Measurements from ENCODE around the gene SYNPR.

SYNPR gene

DNA sequence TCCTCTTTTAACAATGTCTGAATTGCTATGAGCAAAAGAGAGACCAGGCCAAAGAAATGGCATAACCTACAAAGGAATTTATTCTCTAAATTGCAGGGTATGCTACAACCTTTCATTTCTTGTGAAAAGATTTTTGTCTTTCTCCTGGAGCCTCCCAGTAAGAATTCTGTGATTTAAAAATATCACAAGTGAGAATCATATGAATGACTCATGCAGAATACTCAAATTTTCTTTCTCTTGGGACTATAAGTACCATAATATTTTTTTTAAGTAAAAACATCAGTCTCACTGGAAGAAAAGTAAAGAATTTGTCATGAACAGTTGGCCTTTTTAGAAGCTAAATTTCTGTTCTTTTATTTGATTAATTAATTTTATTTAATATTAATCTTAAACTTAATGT, 26.3 kb downstream of the SYNPR start:
- DNase-seq (ENCODE audit: low spot score), result no peak

DNA sequence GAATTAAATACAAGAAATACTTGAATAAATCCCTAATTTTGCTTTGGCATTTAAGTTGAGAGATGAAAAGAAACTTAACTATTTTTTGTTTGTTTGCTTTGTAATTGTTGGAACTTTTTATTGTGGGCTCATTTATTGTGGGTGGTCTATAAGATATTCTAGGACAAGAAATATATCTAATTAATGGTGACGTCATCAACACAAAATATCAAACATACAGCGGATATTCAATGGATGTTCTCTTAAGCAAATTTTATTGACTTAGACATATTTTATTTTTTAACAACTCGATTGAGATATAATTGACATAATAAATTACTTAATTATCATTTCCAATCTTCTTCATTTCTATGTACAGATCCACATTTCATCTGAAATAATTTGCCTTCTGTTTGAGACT, 30.0 kb downstream of the SYNPR start:
- DNase-seq (ENCODE audit: low spot score), result no peak

DNA sequence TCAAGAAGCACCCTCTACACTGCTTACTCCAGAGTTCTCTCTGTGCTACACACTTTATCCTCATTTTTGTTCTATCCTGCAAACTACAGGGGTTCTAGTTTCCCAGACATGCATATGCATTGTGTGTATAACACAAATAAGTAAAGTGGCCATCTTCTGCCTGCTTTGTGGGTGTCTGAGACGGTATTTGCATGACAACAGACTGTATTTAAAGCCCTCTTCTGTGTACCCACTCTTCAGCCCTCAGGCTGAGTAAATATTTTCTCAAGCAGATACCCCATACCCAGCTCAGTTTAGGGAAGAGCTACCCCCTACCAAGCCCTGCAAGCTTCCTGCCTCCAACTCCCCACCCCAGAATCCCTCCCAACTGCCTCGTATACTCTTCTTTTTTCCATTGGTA, 31.7 kb downstream of the SYNPR start:
- no peak for DNase-seq (ENCODE audit: low spot score)

DNA sequence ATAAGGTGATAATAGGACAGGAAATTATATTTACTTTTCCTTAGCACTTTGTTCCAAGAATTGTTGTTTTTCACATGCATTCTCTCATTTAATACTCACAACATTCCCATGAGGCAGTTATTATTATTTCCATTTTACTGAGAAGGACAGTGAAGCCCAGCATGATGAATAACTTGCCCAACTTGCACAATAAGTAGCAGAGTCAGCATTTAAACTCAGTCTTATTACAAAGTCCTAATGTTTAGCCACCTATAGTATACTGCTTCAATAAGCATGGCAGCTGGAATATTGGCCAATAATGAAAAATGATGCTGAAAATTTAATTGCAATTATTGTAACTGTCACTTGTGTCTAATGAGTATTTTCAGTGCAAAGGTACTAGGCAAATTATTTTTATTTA, 45.7 kb downstream of the SYNPR start:
- DNase-seq (ENCODE audit: low spot score), result no peak

DNA sequence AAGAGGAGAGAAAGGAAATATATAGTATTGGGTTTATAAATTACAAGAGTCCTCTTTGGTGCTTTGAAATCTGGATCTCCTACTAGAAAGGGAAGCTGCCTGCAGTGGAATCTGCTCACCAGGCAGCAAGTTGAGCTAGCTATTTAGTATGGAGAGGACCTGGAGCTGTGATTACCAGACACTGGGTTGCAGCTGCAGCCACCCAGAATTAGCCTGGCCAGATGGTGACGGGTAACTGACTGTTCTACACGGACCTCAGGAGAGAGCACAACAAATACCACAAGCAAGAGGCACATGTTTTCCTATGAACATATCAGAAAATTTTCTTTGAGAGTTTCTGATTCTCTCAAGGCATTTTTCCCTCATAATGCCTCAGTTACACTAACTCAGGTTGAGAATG, 46.5 kb downstream of the SYNPR start:
- DNase-seq (ENCODE audit: low spot score), result no peak

DNA sequence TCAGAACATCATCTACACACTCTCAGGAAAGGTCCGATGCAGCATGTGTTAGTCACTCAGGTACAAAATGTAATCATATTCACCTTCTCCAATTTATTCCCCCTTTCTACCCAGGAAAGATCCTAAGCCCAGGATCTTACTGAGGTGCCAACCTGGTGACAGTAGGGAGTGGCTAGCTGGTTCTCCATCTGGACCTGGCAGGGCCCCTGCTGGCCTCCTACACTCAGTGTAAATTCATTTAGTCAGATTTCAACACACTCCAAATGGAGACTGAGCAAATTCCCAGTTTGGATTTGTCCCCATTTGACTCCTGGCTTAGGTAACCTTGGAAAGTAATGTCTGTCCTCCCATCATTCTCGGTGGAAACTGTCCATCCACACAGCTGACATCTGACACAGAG, 47.3 kb downstream of the SYNPR start:
- no peak for DNase-seq (ENCODE audit: low spot score)

DNA sequence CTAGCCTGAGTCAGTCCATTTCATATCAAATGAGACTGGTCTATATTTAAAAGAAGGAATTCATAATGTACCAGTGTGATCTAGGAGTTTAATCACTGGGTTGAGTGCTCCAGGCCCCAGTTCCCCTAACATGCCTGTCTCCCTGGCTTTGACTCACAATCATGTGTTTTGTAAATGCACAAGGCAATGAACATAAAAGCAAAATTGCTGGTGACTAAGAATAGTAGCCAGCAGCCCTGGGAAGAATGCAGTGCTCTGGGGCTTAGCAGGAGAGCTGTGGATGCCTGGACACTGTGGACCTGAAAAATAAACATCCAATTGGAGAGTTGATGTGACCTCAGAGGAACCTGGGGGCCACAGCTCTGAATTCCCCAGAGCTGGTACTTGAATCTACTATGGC, 50.3 kb downstream of the SYNPR start:
- DNase-seq (ENCODE audit: low spot score), result no peak

DNA sequence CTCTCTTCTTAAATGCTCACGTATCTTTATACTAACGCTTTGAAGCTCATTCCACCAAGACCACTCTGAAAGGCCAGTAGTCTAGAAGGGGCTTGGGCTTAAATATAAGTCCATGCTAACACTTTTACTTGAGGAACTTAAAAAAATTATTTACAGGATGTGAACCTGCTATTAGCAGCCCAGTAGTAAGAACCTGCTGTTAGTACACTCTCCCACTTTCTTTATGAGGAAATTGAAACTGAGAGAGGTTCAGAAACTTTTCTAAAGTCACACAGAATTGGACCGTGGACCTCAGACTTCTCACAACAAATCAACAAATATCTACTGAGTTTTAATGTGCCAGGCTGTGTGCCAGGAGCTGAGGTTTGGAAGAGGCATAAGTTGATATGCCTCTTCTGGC, 53.4 kb downstream of the SYNPR start:
- DNase-seq (ENCODE audit: low spot score), result no peak

DNA sequence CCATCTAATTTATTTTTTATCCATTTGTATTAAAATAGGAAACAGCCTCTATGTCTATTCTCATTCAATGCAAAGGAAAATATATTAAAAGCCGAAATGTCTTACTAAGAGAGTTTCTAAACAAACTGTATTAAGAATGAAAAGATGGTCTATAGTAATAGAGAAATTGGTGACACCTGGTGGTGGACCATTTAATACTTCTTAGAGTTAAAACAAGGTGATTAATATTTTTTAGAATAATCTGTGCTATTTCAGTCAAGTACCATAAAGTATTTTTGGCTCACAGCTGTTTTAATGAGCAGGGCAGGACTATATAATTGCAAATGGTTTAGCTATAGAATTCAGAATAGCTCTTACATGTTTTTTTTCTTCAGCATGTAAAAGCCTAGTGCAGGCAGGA, 55.7 kb downstream of the SYNPR start:
- no peak for DNase-seq (ENCODE audit: low spot score)

DNA sequence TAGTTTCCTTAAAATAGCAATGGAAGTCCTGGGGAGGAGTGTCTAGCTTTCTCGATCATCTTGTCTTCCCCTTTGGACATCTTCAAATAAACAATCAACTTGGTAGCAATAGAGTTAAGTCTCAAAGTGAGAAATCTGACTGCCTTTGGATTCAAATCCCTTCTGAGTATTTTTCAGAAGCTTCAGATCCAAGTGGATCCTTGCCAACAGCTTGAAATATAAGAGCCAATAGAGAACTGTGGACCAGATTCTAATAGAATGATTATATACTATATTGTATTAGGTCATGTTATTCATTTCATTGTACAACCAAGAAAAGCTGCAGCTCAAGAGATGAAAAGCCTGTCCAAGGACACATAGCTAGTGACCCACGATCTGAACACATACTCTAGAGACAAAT, 60.2 kb downstream of the SYNPR start:
- no peak for DNase-seq (ENCODE audit: low spot score)

DNA sequence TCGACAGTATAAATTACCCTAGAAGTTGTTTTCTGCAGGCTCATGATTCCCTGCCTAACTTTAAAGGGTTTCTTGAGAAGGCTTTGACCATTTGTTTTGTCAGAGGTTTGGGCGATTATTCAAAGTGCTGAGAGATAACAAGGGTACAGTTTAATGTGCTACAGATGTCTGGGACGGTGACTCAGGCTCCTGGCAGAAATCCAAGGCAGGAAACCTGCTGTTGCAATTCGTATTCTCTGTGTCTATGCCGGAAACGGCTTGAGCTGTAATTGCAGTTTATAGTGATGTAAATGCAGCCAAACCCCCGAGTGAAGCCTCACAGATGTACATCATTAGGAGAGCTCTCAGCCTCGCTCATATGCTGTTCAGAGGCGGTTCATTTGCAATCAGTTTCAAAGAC, 65.6 kb downstream of the SYNPR start:
- peak; percentile 87 for DNase-seq (ENCODE audit: low spot score)

DNA sequence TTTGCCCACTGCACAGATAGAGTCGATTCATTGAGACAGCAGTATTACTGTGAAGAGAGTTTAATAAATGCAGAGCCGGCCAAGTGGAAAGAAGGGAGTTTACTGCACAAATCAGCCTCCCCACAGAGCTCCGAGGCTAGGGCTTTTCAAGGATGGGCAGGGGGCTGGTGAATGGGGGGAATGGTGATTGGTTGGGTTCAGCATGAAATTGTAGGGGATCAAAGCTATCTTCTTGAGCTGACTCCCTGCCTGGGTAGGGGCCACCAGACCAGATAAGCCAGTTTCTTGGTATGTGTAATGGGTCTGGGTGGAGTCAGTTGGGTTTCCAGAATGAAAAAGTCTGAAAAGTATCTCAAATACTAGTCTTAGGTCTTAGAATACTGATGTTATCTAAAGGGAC, 66.6 kb downstream of the SYNPR start:
- no peak for DNase-seq (ENCODE audit: low spot score)

DNA sequence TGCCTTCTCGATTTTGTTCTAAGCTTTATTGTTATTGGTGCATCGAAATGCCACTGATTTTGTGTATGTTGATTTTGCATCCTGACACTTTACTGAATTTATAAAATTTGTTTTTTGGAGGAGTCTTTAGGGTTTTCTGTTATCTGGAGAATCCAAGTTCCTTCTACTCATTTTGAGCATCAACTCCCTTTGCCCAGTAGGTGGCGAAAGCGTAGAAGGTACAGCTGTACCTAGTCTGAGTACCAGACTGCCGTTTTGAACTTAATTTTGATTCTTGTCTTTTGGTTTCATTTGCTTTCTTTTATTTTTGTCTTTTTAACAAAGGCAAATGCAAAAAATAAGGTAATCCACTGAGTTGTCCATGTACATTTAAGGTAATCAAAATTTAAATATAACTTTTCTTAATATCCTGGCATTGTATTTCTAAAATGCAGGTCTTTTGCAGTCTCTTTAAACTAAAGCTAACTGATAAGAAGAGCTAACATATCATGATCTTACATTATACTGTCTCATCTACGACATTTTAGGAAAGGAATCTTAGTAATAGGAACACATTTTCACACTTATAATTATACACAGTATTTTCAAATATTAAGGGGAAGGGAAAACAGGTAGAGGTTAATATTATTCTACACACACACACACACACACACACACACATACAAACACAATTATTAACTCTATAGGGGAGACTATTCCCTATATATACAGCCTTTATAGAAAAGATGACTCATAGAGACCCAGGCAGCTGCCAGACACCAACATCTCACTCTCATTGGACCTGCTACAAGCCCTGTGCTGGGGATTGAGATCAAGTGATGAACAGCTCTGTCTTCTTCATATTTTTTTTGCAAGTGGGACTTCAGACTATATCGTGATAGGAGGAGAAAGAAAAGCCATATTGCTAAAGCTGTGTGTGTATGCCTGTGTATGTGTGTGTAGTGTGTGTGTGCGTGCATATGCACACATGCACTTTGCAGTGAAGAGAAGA, 71.8 kb downstream of the SYNPR start:
- peak; percentile 47 for DNase-seq (ENCODE audit: low spot score)

DNA sequence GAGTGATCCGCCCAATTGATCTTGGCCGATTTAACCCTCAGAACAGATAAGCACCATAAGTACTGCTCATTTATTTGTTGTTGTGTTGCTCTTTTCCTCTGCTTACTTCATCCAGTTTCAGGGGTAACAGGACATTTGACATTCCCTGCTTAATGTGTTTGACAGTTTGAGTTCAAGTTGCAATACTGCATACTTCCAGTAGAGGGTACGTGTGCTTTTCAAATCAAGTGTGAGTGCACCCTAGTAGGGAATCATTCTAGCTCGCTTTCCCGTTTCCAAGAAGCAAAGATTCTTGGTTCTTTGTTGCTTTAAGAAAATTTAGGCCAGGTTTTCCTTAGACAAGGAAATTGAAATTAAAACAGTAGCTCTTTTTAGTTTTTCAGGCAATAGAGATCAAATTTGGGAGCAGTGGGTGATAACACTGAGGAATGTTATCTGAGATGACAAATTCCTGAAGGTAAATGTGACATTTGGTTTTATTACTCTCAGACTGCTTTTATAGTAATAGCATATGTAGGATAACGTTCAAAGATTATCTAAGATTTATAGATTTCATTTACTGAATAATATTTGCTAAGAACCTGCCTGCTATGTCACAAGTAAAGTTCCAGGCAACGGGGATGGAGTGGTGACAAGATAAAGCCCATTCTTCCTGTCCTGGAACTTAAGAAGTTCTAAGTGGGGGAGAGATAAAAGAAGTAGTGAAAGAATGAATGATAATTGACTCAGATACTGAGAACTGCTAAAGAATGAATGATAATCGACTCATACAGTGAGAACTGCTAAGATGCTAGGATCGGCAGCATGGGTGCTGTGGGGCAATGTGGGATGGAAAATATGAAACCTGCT, 73.3 kb downstream of the SYNPR start:
- peak; percentile 62 for DNase-seq (ENCODE audit: low spot score)

DNA sequence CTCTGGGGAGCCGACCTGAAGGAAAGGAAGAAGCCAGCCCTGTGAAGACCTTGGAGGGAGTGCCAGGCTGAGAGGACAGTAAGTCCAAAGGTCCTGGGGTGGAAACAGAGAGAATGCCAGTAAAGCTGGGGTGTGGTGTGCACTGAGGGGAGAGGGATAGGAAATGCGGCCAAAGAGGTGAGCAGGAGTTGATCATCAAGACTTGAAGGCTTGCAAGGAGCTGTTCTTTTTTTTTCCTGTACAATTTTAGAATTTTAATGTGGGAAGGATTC, 73.8 kb downstream of the SYNPR start:
- DNase-seq (ENCODE audit: low spot score), result peak; percentile 18

DNA sequence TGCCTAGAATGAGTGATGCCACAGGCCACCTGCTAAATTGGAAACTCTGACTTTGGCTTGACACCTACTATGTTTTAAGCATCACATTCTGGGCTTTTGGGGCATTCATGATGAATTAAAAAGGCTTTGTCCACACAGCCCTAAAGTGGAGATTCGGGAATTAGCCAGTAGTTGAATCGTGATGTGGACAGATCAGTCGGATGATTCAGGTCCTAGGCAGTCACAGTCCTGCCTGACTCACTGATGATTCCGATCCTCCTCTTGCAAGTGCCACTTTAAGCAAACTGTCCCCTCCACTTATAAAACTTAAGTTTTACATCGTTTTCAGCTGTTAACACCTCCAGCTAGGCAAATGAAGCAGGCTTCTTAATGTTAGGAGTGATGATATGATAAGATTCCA, 75.3 kb downstream of the SYNPR start:
- DNase-seq (ENCODE audit: low spot score), result no peak

DNA sequence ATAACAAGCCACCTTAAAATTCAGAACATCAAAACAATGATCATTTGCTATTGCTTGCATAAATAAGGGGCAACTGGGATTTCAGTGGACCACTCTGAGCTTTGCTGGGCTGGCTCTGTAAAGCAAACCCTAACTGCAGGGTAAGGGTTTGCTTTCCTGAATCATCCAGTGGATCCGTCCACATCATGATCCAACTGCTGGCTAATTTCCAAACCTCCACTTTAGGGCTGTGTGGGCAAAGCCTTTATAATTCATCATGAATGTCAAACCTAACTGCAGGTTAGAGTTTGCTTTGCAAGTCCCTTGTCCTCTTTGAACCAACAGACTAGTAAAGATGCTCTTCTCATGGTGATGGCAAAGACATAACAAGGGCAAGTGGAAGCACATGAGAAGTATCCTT, 76.1 kb downstream of the SYNPR start:
- no peak for DNase-seq (ENCODE audit: low spot score)

DNA sequence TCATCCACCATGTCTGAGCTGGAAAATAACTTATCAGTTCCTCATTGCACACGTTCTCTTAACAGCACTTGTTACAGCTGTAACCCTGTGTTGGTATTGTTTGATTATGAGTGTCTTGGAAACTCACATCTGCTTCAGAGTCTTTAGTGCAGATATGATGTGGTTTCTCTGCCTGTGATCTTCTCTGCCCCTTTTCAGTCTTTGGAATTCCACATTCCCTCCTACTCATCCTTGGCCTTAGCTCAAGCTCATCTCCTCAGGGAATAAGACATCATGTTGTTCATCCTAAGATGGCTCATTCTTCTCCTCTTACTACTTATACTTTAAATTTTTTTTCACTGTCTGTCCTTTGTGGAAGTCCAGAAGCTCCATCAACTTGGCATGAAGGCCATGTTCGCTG, 77.7 kb downstream of the SYNPR start:
- DNase-seq (ENCODE audit: low spot score), result no peak

DNA sequence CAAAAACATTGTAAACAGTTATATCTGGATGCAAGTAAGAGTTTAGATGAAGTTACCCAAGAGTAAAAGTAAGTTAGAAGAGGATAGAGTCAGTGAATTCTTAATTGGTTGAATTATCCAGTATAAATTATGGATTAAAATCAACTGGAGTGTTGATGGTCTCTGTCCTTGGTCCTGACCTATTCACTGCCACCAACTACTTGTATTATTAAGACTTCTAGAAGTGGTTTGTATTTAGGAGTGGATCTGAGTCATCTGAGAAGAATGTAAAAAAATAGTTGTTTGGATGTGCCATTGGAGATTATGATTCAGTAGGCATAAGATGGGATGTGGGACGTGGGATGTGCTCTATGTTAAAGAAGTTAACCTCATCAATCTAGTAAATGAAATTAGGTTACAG, 86.4 kb downstream of the SYNPR start:
- no peak for DNase-seq (ENCODE audit: low spot score)

DNA sequence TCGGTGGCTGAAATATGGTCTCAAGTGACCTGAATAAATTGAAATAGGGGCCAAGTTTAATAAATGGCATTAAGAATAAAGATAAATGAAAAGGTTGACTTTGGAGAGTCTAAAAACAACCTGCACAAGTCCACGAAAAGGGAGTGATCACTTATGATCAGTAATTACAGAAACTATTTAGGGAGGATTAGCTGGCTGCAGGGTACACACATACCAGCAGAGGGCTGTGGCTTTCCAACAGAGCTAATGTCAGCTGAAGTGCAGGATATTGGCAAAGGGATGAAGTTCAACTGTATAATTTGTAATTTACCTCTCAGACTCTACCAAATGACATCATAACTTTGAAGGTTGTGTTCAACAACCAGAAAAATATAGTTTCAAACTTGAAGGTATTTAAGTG, 86.8 kb downstream of the SYNPR start:
- DNase-seq (ENCODE audit: low spot score), result no peak

DNA sequence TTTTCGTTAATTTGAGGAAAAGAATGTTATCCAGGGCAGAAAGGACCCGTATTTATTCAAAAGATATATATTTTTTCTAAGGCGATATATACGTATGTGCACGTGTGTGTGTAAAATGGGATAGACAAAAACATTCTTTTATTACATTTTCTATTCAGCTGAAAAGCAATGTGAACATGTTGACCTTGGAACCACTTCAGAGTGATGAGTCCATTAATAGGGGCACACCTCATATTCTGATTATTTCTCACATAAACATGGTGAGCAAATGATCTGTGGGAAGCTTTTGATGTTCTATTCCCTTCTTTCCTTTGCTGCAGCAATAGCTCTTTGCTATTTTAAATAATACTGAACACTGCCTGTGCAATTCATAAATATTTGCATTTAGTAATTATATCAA, 87.6 kb downstream of the SYNPR start:
- no peak for DNase-seq (ENCODE audit: low spot score)

DNA sequence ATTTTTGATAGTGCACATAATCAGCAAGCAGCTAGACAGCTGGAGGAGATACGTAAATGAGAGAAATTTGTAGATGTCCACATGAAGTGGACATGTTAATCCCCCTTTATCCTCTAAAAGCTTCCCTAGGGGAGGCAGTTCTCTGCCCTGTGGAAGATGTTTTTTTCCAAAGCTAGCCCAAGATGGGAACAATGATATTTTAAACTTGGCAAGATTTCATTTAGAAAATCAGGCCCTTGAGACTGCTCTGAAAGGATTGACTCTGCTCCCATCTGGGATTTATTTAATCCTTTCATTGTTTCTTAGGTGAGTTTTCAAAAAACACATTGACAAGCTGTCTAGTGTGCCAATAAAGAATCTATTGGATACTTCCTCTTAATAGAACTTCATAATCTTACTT, 92.0 kb downstream of the SYNPR start:
- DNase-seq (ENCODE audit: low spot score), result no peak

DNA sequence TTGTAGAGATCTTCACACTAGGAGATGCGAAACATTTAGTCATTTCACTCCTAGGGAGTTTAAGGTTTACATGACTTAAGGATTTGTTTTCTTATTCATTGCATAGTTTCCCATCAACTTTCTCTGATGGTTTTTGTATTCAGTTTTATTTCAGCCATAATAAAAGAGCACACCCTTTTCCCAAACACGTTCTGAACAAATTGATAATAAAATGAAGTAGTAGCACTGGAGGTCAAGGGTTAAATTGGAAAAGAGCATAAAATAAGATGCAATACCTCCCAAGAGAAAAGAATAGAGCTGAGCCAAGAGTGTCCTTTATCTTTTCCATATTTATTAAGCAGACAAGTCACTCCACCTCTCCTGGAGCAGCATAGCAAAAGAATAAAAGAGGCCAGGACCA, 104.9 kb downstream of the SYNPR start:
- no peak for DNase-seq (ENCODE audit: low spot score)

DNA sequence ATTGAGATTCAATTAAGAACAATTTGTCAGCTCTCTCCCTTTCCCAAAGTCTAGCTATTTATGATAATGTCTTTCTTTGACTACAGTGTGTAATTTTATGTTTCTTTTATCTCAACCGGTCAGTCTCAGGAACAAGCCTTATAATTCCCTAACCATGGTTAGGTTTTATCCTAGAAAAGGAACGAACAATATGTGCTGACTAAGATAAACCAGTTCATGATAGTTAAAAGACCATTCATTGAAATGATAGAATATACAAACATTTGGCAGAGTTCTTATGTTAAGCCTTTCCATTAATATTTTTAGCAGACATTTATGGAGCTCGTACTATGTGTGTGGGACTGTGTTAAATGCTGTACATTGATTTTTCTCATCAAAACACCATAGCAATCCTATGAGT, 106.3 kb downstream of the SYNPR start:
- DNase-seq (ENCODE audit: low spot score), result no peak
